Measurements from ENCODE around the gene EML6. TPM values are rescaled to one million over a fixed set of nuclear protein-coding genes. Genes with fewer than 3 reads are reported as not detected.

Gene EML6
- total RNA-seq, 3 donors from 2014 or later, result 3.4 to 7.3 (median 5.3) TPM

DNA sequence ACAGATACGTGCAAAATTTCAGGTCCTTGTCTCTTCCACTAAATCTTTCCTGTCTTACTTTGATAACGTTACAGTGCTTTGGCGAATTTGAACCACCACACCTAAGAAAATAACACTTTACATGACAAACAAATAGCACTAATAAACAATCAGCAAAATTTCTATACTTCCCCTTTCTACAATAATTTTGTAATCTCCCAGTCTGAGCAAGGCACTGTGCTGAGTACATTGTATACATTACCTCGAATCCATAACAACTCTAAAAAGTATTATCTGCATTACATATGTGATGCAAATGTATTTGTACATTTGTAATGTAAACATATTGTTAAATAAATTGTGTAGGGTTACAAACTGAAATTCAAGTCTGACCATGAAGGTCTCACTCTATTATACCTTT lies 276.9 kb downstream of the EML6 start:
- no peak for DNase-seq
- peaks cover 23% of the 10 kb centered on the region for H3K4me1 ChIP-seq (ENCODE audit: low read depth)
- H3K4me3 ChIP-seq, result no peak overlapping the region
- H3K9me3 ChIP-seq, result no peaks in the 10 kb centered on the region
- H3K36me3 ChIP-seq (ENCODE audit: low read depth), result no peaks in the 10 kb centered on the region
- TF ChIP-seq CTCF (IDR thresholded peaks at IDR 0.05), result no peak
- ATAC-seq, result no peak
- intact Hi-C loops (cut with DNase I, micrococcal nuclease), result no loop called here

GRCh38 chr2:55001716-55002115 lies 278.3 kb downstream of the EML6 start:
- DNase-seq (no peak), ATAC-seq (no peak)
- Histone ChIP-seq H3K36me3 (ENCODE audit: low read depth) (no peaks in the 10 kb centered on the region), H3K4me1 (ENCODE audit: low read depth) (peaks cover 35% of the 10 kb centered on the region), H3K4me3 (no peak overlapping the region), H3K9me3 (no peaks in the 10 kb centered on the region)
- no peak for TF ChIP-seq CTCF (IDR thresholded peaks at IDR 0.05)
- intact Hi-C loops (cut with DNase I, micrococcal nuclease), result no loop called here

DNA sequence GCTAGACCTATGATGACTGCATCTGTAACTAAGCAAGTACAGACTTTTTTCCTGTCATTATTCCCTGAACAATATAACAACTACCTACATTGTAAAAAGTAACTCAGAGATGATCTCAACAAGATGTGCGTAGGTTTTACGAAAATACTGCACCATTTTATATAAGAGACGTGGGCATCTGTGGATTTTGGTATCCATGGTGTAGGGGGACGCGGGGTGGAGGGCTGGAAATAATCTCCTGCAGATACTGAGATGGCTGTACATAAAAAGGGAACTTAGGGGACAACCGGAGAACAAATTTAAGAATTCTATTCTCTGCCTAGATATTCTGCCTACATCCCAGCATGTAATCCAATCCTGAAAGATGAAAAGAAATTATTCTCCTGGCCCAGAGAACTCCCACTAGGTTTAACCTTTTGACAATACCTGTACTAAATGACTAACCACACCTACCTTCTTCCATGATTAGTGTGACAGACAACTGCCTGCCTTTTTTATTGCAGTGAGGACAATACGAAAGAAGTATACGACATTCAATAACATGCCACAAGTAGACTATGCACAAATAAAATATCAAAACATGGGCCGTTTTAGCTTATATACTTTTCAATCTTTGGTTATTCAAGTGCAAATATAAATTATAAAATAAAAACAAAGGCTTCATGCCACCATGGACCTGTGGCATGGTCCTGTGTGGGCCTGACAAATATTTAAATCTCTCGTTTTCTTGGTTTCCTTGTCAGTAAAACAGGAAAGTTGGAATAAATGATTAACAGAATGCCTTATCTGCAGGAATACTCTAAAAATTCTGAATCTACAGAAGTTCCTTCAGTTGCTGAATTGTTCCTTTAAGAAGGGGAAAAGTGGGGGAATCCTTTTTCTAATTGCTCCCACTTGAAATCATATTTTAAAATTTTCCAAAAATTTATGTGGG lies 280.5 kb downstream of the EML6 start:
- intact Hi-C loops (cut with DNase I, micrococcal nuclease), result no loop called here
- Histone ChIP-seq H3K9me3 (no peaks in the 10 kb centered on the region), H3K4me1 (ENCODE audit: low read depth) (peaks cover 19% of the 10 kb centered on the region), H3K4me3 (no peak overlapping the region), H3K36me3 (ENCODE audit: low read depth) (no peaks in the 10 kb centered on the region)
- TF ChIP-seq CTCF (IDR thresholded peaks at IDR 0.05), result no peak
- DNase-seq, result no peak
- peak; percentile 91 for ATAC-seq

DNA sequence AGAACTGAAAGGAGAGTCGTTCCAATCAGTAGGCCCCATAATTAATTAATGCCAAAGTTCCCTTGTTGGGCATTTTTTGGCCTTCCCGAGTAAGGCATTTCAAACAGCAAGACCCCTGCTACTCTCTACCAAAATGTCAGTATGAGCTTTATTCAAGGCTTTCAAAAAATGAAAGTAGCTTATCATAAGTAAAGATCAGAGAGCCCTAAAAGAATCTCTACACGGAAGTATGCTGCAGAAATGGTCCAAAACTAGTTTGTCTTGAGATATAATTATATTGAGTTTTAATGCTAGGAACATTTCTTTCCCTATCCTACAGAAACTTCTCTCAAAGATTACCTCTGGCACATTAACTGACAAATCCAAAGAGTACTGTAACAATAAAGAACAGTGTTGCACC lies 282.8 kb downstream of the EML6 start:
- Histone ChIP-seq H3K36me3 (ENCODE audit: low read depth) (no peaks in the 10 kb centered on the region), H3K4me3 (no peak overlapping the region), H3K9me3 (no peaks in the 10 kb centered on the region), H3K4me1 (ENCODE audit: low read depth) (peaks cover 23% of the 10 kb centered on the region)
- ATAC-seq (peak; percentile 3), DNase-seq (no peak)
- TF ChIP-seq CTCF (IDR thresholded peaks at IDR 0.05), result no peak
- intact Hi-C loops (cut with DNase I, micrococcal nuclease), result no loop called here

DNA sequence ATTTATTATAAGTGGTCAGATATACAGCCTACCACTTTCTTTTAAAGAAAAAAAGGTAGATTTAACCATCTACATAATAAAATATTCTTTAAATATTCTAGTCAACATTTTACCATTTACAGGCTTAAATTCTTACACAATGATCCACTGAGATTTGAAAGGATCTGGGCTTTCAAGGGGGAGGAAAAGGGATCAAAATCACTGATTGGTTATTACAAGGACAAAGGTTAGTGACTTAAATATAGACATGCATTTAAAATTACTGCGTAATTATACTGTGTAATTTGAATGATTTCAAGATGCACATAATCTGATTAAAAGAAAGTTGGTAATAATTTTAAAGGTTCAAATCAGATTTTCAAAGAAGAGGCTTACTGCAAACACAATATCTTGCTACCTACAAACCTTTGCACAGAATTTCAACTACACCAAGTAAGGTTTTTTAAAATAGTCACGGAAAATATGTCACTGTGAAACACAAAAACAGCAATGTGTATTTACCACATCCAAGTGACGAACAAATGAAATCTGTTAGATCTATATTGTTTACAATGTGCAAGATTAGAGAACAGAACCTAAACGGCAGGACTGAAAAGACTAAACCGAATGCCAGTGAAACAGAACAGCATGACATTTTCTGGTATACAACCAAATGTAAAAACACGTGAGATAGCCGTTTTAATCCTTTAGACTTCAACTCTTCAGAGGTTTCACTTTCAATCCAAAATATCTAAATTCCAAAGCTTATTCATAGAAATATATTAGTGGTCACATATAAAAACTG lies 286.0 kb downstream of the EML6 start:
- intact Hi-C loops (cut with DNase I, micrococcal nuclease), result loop anchor here in 1 of 2 donors (10.0 kb wide), 1 partner anchor 155 kb away; no protein-coding TSS in a partner anchor
- TF ChIP-seq CTCF (IDR thresholded peaks at IDR 0.05), result peak; percentile 8
- Histone ChIP-seq H3K4me3 (no peak overlapping the region), H3K36me3 (ENCODE audit: low read depth) (no peaks in the 10 kb centered on the region), H3K4me1 (ENCODE audit: low read depth) (peaks cover 51% of the 10 kb centered on the region), H3K9me3 (no peaks in the 10 kb centered on the region)
- ATAC-seq, result peak; percentile 13
- DNase-seq, result no peak

All from mucosa of descending colon (tissue), 3 donors.